Measurements from ENCODE around the gene CIRBP.

Gene CIRBP

GRCh38 chr19:1282588-1283206 is 13.6 kb downstream of the CIRBP start:
- DNase-seq: no peak

GRCh38 chr19:1283207-1283916 is 14.2 kb downstream of the CIRBP start:
- DNase-seq: no peak

- DNase-seq: no peak
Measured at GRCh38 chr19:1283917-1284292, 14.8 kb downstream of the CIRBP start.

- DNase-seq: no peak
Measured at GRCh38 chr19:1284293-1284978, 15.3 kb downstream of the CIRBP start.

- DNase-seq: no peak
Measured at GRCh38 chr19:1284979-1285736, 16.0 kb downstream of the CIRBP start.

GRCh38 chr19:1285737-1286360 is 16.7 kb downstream of the CIRBP start, which contains the start of gene EFNA2:
EFNA2 (plus strand) TSS chr19:1285873; CDS start chr19:1286169, 296 bp downstream.
- DNase-seq: no peak

- no peak for DNase-seq
Measured at GRCh38 chr19:1286487-1287353, 17.6 kb downstream of the CIRBP start.

- DNase-seq: no peak
Measured at GRCh38 chr19:1287354-1288225, 18.5 kb downstream of the CIRBP start.

- DNase-seq: no peak
Measured at GRCh38 chr19:1288226-1288612, 19.1 kb downstream of the CIRBP start.

GRCh38 chr19:1288833-1289685 is 19.9 kb downstream of the CIRBP start:
- DNase-seq: no peak

- DNase-seq: no peak
Measured at GRCh38 chr19:1289686-1290025, 20.5 kb downstream of the CIRBP start.

- DNase-seq: no peak
Measured at GRCh38 chr19:1290196-1290702, 21.1 kb downstream of the CIRBP start.

GRCh38 chr19:1290703-1291651 is 21.8 kb downstream of the CIRBP start:
- no peak for DNase-seq

- DNase-seq: no peak
Measured at GRCh38 chr19:1291761-1292418, 22.8 kb downstream of the CIRBP start.

- no peak for DNase-seq
Measured at GRCh38 chr19:1292419-1293151, 23.5 kb downstream of the CIRBP start.

- no peak for DNase-seq
Measured at GRCh38 chr19:1293782-1294604, 24.9 kb downstream of the CIRBP start.
